PFSK-1 (cell line): Measurements from ENCODE around the gene CYLD.

Experiments
- FOXP2 ChIP-seq: optimal IDR thresholded peaks from 2 replicates; pipeline ENCODE3; 2011; ENCODE audit warnings: borderline replicate concordance, control low read depth, inconsistent platforms; ENCODE audit not compliant: insufficient read depth; ENCODE audit errors: extremely low read length, extremely low read depth
- POLR2AphosphoS5 ChIP-seq: IDR thresholded peaks from 2 replicates; pipeline ENCODE4 v1.6.1; 2012; ENCODE audit warnings: low read depth, mild to moderate bottlenecking, control low read depth, low read length, moderate library complexity
- SIN3A ChIP-seq: IDR thresholded peaks from 2 replicates; pipeline ENCODE4 v1.6.1; 2012; ENCODE audit warnings: mild to moderate bottlenecking, low read length, moderate library complexity, borderline replicate concordance; ENCODE audit not compliant: insufficient read depth
- TAF1 ChIP-seq: IDR thresholded peaks from 2 replicates; pipeline ENCODE4 v1.6.1; 2012; ENCODE audit warnings: low read length, control low read depth, borderline replicate concordance; ENCODE audit not compliant: insufficient read depth
- TF ChIP-seq, protein P1 (sequence below), 2 experiments: IDR thresholded peaks; 2 replicates each; pipeline versions ENCODE4 v1.6.1 to v1.8.0; 2011 to 2012; ENCODE audit warnings: low read depth in 2 of 2, low read length in 2 of 2, control low read depth in 1 of 2, inconsistent platforms in 1 of 2, mild to moderate bottlenecking in 1 of 2, moderate library complexity in 1 of 2; ENCODE audit not compliant: insufficient read depth in 1 of 2

The CYLD gene

DNA sequence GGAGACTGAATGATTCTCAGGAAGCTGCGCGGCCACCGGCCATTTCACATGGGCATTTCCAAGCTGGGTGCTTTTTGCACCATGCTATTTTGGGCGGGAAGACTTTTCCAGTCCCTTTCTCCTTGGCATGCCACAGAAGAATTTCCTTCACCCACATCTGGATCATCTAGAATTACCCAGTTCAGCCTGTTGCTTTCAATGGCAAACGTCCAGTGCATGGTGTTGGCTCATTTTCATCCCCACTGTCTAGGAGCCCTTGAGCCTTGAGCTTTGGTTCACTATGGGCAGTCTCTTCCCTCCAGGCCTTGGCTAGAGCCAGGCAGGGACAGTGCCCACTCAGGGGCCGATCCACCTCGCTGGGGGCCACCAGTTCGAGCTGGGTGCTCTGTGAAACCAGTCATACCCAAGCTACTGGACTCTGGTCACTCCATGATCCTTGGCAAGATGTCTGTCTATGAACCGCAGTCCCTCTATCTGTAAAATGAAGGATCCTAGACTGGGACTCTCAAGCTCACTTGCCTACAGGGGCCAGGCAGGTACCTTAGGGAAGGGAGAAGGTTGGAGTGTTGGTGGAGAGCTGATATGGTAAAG, 71.1 kb downstream of the CYLD start:
- no peak for TF ChIP-seq SIN3A

DNA sequence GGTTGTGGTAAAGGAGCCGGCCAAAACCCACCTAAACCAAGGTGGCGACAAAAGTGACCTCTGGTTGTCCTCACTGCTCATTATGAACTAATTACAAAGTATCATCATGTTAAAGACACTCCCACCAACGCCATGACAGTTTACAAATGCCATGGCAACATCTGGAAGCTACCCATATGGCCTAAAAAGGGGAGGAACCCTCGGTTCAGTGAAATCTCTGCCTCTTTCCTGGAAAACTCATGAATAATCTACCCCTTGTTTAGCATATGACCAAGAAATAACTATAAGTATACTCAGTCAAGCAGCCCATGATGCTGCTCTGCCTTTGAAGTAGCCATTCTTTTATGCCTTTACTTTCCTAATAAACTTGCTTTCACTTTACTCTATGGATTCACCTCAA, 72.2 kb downstream of the CYLD start:
- TF ChIP-seq, protein P1, sequence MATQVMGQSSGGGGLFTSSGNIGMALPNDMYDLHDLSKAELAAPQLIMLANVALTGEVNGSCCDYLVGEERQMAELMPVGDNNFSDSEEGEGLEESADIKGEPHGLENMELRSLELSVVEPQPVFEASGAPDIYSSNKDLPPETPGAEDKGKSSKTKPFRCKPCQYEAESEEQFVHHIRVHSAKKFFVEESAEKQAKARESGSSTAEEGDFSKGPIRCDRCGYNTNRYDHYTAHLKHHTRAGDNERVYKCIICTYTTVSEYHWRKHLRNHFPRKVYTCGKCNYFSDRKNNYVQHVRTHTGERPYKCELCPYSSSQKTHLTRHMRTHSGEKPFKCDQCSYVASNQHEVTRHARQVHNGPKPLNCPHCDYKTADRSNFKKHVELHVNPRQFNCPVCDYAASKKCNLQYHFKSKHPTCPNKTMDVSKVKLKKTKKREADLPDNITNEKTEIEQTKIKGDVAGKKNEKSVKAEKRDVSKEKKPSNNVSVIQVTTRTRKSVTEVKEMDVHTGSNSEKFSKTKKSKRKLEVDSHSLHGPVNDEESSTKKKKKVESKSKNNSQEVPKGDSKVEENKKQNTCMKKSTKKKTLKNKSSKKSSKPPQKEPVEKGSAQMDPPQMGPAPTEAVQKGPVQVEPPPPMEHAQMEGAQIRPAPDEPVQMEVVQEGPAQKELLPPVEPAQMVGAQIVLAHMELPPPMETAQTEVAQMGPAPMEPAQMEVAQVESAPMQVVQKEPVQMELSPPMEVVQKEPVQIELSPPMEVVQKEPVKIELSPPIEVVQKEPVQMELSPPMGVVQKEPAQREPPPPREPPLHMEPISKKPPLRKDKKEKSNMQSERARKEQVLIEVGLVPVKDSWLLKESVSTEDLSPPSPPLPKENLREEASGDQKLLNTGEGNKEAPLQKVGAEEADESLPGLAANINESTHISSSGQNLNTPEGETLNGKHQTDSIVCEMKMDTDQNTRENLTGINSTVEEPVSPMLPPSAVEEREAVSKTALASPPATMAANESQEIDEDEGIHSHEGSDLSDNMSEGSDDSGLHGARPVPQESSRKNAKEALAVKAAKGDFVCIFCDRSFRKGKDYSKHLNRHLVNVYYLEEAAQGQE (IDR thresholded peaks at IDR 0.05; ENCODE audit: insufficient read depth in 1 of 2, low read depth in 2 of 2, low read length in 2 of 2), result no peak
- TF ChIP-seq TAF1 (no peak), FOXP2 (no peak), POLR2AphosphoS5 (no peak), SIN3A (no peak)

DNA sequence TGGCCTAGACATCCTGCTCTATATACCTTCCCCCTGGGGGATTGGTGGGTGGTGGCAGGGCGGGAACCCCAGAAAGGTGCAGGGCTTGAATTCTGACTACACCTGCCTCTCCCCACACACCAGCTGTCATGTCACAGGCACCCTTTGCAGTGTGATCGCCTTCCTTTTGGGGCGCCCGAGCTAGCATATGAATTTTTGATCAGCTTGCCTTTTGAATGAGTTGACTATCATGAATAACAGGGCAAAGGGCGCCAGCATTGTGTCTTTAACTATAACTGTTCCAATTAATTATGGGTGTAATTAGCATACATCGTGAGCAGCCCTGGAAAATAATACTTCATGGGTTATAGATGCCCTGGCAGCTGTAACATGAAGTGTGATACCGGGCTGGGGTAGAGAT, 72.7 kb downstream of the CYLD start:
- no peak for TF ChIP-seq TAF1
- TF ChIP-seq FOXP2, result no peak
- no peak for TF ChIP-seq SIN3A
- TF ChIP-seq POLR2AphosphoS5, result no peak
- TF ChIP-seq, protein P1 (IDR thresholded peaks at IDR 0.05; ENCODE audit: insufficient read depth in 1 of 2, low read depth in 2 of 2, low read length in 2 of 2), result no peak

DNA sequence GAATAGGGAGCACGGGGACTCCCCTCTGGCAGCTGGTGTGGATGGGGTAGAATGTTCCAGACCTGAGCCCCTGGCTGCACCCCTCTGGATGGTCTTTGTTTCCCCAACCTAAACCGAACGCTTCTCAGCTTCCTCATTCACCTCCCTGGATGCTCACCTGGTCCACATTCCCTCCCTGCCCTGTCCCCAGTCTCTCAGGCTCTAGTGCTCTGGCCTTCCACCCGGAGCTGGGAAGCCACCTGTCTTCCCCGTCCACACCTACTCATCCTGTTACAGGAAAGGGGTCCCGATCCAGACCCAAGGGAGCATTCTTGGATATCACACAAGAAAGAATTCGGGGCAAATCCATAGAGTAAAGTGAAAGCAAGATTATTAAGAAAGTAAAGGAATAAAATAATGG, 73.5 kb downstream of the CYLD start:
- TF ChIP-seq FOXP2, result no peak
- TF ChIP-seq POLR2AphosphoS5, result no peak
- no peak for TF ChIP-seq TAF1
- TF ChIP-seq SIN3A, result no peak
- TF ChIP-seq, protein P1 (IDR thresholded peaks at IDR 0.05; ENCODE audit: insufficient read depth in 1 of 2, low read depth in 2 of 2, low read length in 2 of 2), result no peak

DNA sequence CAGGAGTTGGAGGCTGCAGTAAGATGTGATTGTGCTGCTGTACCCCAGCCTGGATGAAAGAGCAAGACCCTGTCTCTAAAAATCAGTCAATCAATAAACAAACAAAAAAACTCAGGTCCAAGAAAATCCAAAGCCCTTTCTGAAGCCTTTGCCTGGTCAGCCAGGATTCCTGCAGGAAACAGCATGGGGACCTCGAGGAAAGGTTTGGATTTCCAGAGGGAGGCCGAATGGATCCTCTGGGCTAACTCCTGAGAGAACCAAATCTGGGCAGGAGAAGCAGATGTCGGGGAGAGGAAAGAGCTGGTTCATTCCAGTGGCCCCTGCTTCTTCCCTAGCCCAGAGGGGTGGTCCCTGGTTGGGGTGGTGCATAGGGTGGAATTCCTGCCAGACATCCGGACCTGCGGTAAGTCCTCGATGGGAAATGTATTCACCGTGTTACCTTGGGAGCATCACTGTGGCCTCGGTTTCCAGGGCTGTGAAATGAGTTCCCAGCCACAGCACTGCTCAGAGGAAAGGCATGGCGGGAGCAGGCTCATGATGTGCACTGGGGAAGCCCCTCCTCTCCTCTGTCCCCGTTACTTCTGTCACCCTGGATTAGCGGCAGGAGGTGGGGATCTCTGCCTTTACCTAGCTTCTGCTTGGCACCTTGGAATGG, 75.1 kb downstream of the CYLD start:
- TF ChIP-seq, protein P1 (IDR thresholded peaks at IDR 0.05; ENCODE audit: insufficient read depth in 1 of 2, low read depth in 2 of 2, low read length in 2 of 2), result no peak
- TF ChIP-seq SIN3A (no peak), POLR2AphosphoS5 (no peak), TAF1 (no peak), FOXP2 (no peak)
